GM12878 (cell line): ENCODE results near the gene SRRD. TPM values are rescaled to one million over a fixed set of nuclear protein-coding genes. Genes with fewer than 3 reads are reported as not detected.

Experiments used
- ATAC-seq: fragments of 200-7000 bp; cut with Tn5 transposase; 3 replicates; pipeline ENCODE4 v1.9.1; 2020; ENCODE audit warnings: mild to moderate bottlenecking, moderate library complexity
- BruUV-seq: library from RNA; stranded (reverse); fragments of 400-500 nt; replicated peaks from 2 replicates; lab custom pipeline; 2021; lab: Mats Ljungman, UMichigan
- CTCF ChIA-PET: fragments of 300-600 bp; sonication (Branson Sonifier 250); formaldehyde crosslinking; extraction: SDS; loops from one replicate; lab custom pipeline; 2021; ENCODE audit warnings: inconsistent platforms; lab: Yijun Ruan, JAX
- POLR2A ChIA-PET: fragments of 350-600 bp; formaldehyde crosslinking; extraction: SDS; loops from one replicate; lab custom pipeline; 2021; ENCODE audit warnings: inconsistent platforms; lab: Charles Lee
- RAD21 ChIA-PET: fragments of 300-600 bp; sonication (Branson Sonifier 250); formaldehyde crosslinking; loops from one replicate; lab custom pipeline; 2023; ENCODE audit warnings: antibody characterized with exemption; ENCODE audit not compliant: unreplicated experiment; lab: Charles Lee
- SMC1A ChIA-PET: fragments of 300-600 bp; sonication (Branson Sonifier 250); formaldehyde crosslinking; loops from one replicate; lab custom pipeline; 2023; ENCODE audit not compliant: unreplicated experiment, uncharacterized antibody; lab: Charles Lee
- DNase-seq: peaks from one replicate; pipeline ENCODE4 v3.0.0-alpha.2; 2011; ENCODE audit warnings: low read depth, low spot score
- FAIRE-seq: peaks from 3 replicates; lab custom pipeline; 2011; peaks lifted over from hg19 to GRCh38; lab: Jason Lieb, UNC
- H2AFZ ChIP-seq: 2 replicates; pipeline ENCODE4 v1.6.0; 2011; ENCODE audit warnings: low read depth, low read length, control low read depth; ENCODE audit not compliant: control insufficient read depth
- H3K27ac ChIP-seq: 2 replicates; pipeline ENCODE4 v1.5.1; 2011; ENCODE audit warnings: control low read depth; ENCODE audit not compliant: control insufficient read depth, insufficient read depth
- H3K27me3 ChIP-seq, 2 experiments: replicated peaks in 1 of 2; 2 replicates each; pipeline versions ENCODE4 v1.6.0 to v1.6.1; 2011; ENCODE audit warnings: low read length in 1 of 2; ENCODE audit not compliant: control insufficient read depth in 2 of 2, insufficient read depth in 2 of 2
- H3K36me3 ChIP-seq, 2 experiments: 2 replicates each; pipeline ENCODE4 v1.5.1; 2011; ENCODE audit warnings: low read length in 1 of 2; ENCODE audit not compliant: control insufficient read depth in 2 of 2, insufficient read depth in 2 of 2
- H3K4me1 ChIP-seq: 2 replicates; pipeline ENCODE4 v1.6.1; 2011; ENCODE audit warnings: mild to moderate bottlenecking, low read length, moderate library complexity, mixed read lengths; ENCODE audit not compliant: control insufficient read depth, insufficient read depth
- H3K4me2 ChIP-seq: 2 replicates; pipeline ENCODE4 v1.6.0; 2011; ENCODE audit warnings: control low read depth; ENCODE audit not compliant: control insufficient read depth, insufficient read depth
- H3K4me3 ChIP-seq: fragments of 200-600 bp; sonication (generic); 2 replicates; pipeline ENCODE4 v1.5.1; 2016
- H3K79me2 ChIP-seq: 2 replicates; pipeline ENCODE4 v1.6.0; 2011; ENCODE audit warnings: low read length; ENCODE audit not compliant: control insufficient read depth, insufficient read depth
- H3K9ac ChIP-seq: 2 replicates; pipeline ENCODE4 v1.8.0; 2011; ENCODE audit warnings: low read length, control low read depth, mixed read lengths; ENCODE audit not compliant: control insufficient read depth, insufficient read depth
- H3K9me3 ChIP-seq: replicated peaks from 3 replicates; pipeline ENCODE4 v1.5.1; 2011; ENCODE audit warnings: mild to moderate bottlenecking, low read length; ENCODE audit not compliant: control insufficient read depth, insufficient read depth
- H4K20me1 ChIP-seq: 2 replicates; pipeline ENCODE4 v1.6.0; 2011; ENCODE audit not compliant: control insufficient read depth, insufficient read depth
- CBX3 ChIP-seq: fragments of 200-600 bp; sonication (generic); IDR thresholded peaks from 2 replicates; pipeline ENCODE4 v1.6.1; 2016; ENCODE audit warnings: low read depth, borderline replicate concordance
- CREB1 ChIP-seq: IDR thresholded peaks from 2 replicates; pipeline ENCODE4 v1.6.1; 2012; ENCODE audit warnings: low read depth, mild to moderate bottlenecking, inconsistent platforms
- CREM ChIP-seq: IDR thresholded peaks from 2 replicates; pipeline ENCODE4 v1.6.1; 2014; ENCODE audit warnings: antibody characterized with exemption, low read depth
- HCFC1 ChIP-seq: fragments of 150-350 bp; IDR thresholded peaks from 2 replicates; pipeline ENCODE4 v1.6.1; 2014; ENCODE audit warnings: low read length
- HDAC2 ChIP-seq: fragments of 200-600 bp; sonication (generic); IDR thresholded peaks from 2 replicates; pipeline ENCODE4 v1.6.1; 2017
- POLR2A ChIP-seq: IDR thresholded peaks from 2 replicates; pipeline ENCODE4 v1.6.1; 2011; ENCODE audit warnings: low read depth, mild to moderate bottlenecking, low read length
- STAT3 ChIP-seq: IDR thresholded peaks from 2 replicates; pipeline ENCODE4 v1.6.1; 2011; ENCODE audit warnings: low read depth, low read length, improper control_type of control experiment
- ZNF592 ChIP-seq: fragments of 450-650 bp; IDR thresholded peaks from 2 replicates; pipeline ENCODE4 v1.6.1; 2017; ENCODE audit warnings: mild to moderate bottlenecking, moderate library complexity
- WGBS: methylation state at CpG from one replicate; pipeline ENCODE4 v1.1.6; 2016; ENCODE audit warnings: low lambda C conversion rate; ENCODE audit not compliant: insufficient replicate concordance, insufficient coverage; ENCODE audit errors: missing lambda C conversion rate; 5-methylcytosine and 5-hydroxymethylcytosine counted together
- in situ Hi-C: fragments of 300-500 bp; cut with MboI; formaldehyde crosslinking; loops from 9 replicates; pipeline ENCODE4 v1.14.3; 2018; ENCODE audit warnings: mixed read lengths
- intact Hi-C: fragments of 100-400 bp; cut with micrococcal nuclease; formaldehyde crosslinking; loops from one replicate; pipeline ENCODE4 v1.14.2; 2022; ENCODE audit not compliant: unreplicated experiment
- polyA plus RNA-seq, 11 experiments: library from polyadenylated mRNA; depleted of rRNA in 4 of 11; unstranded in 6 of 11; stranded (reverse) in 5 of 11; fragments of >200 nt; fragmentation: Nextera tagmentation in 4 of 11; fragmentation: Illumina TruSeq in 1 of 11; extraction: Ambion mirVana in 4 of 11; extraction: Trizol in 1 of 11; gene quantifications; 1 replicate in 1 of 11; 2 replicates in 10 of 11; pipeline versions ENCODE4 v1.2.1 to v1.2.3, GENCODE V29; 2011 to 2016; ENCODE audit warnings: inconsistent platforms in 2 of 11, missing spikeins in 2 of 11, low read depth in 1 of 11
- total RNA-seq, 4 experiments: library from RNA; depleted of rRNA in 3 of 4; stranded (reverse); fragments of >200 nt in 3 of 4; fragmentation: Illumina TruSeq in 1 of 4; extraction: Trizol in 1 of 4; gene quantifications; 2 replicates each; pipeline versions ENCODE4 v1.2.1 to v1.2.3, GENCODE V29; 2013 to 2021

The SRRD gene
- total and polyA plus RNA-seq, 10 of the 15 experiments (the other 5 are each of a cell fraction or from before 2014, with no cell fraction given): 4.1 to 50.6 (median 27.5) TPM

GRCh38 chr22:26499188-26499703 is 15.6 kb downstream of the SRRD start:
- no peak for DNase-seq
- intact Hi-C loops (no loop called here), in situ Hi-C loops (no loop called here)
- H3K36me3 ChIP-seq: peaks cover 32 to 46% of the 10 kb centered on the region in 2 experiments
- no peak overlapping the region for H2AFZ ChIP-seq
- FAIRE-seq: no peak
- peaks cover 6% of the 10 kb centered on the region for H3K4me1 ChIP-seq
- CTCF ChIA-PET: interaction anchor here (0.6 to 1.6 kb wide), 3 partner anchors 13 to 164 kb away, joined by 3 to 4 read pairs (median 3); partner anchors contain the start of genes HPS4, SRRD and TFIP11
- H3K27me3 ChIP-seq: no peaks in the 10 kb centered on the region
- BruUV-seq: no TSS peak
- no peaks in the 10 kb centered on the region for H3K79me2 ChIP-seq
- no peak for ATAC-seq
- no peak overlapping the region for H3K27ac ChIP-seq
- no peak overlapping the region for H3K9ac ChIP-seq
- 93% methylated on average over 25 of the region's 25 CpGs for WGBS
- H3K4me2 ChIP-seq: no peak overlapping the region
- SMC1A ChIA-PET: interaction anchor here (1.1 kb wide), 1 partner anchor 34 kb away, joined by 3 read pairs; no protein-coding TSS in a partner anchor
- POLR2A ChIA-PET: interaction anchor here (0.6 kb wide), 1 partner anchor 130 kb away, joined by 3 read pairs; no protein-coding TSS in a partner anchor
- H3K4me3 ChIP-seq: no peak overlapping the region
- no peaks in the 10 kb centered on the region for H4K20me1 ChIP-seq
- 0 out of 2 replicates have a peak, but pooled peaks have one; percentile 46 for TF ChIP-seq POLR2A
- no peak for TF ChIP-seq HCFC1
- TF ChIP-seq CBX3: no peak
- no peak for TF ChIP-seq STAT3
- no peak for TF ChIP-seq HDAC2
- no peak for TF ChIP-seq CREB1
- no peak for TF ChIP-seq CREM
- TF ChIP-seq ZNF592: no peak
- RAD21 ChIA-PET: no interaction called here
- H3K9me3 ChIP-seq: no peaks in the 10 kb centered on the region
